GM19372 (cell line): Measurements from ENCODE around the gene CTNNBIP1.
A peak's percentile ranks its signal among the peaks of the same experiment; 100 is the strongest.

Experiments
- ATAC-seq: cut with Tn5 transposase; IDR thresholded peaks from one replicate; pipeline ENCODE4 v1.9.1; 2021; ENCODE audit warnings: mild to moderate bottlenecking, low read depth, moderate library complexity; ENCODE audit not compliant: unreplicated experiment

CTNNBIP1 gene

DNA sequence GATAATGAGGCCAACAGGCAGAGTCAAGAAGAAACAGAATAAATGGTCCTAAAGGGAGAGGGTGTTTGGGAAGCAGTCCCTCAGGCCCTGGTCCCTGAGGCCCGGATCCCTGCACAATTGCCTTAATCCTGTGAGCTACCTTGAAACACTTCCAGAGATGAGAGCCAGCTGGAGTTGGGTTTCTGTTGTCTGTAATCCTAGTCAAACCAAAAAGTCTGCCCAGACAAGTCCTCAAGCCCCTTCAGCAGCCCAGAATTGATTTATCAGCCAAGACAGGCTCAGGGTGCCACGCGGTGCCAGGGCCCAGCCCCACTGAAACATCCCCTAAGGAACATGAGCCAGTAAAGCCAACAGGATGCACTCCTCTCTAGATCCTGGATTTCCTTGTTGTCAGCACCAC lies 69.9 kb downstream of the CTNNBIP1 start:
- no peak for ATAC-seq

DNA sequence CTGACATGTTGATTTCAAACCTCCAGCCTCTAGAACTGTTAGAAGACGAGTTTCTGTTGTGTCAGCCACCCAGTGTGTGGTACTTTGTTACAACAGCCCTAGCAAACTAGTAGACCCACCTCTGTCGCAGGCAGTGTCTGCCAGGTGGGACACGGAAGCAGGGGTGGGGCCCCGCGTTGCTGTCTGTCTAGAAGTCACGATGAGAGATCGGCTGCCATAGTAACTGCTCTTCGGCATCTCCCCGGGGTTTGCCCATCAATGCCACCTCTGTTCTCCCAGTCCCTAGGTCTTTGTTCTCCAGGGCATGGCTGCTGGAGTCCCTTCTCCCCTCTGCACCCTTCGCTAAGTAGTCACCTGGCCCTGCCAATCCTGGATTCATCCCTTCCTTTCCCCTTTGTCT lies 71.1 kb downstream of the CTNNBIP1 start:
- ATAC-seq: no peak

- ATAC-seq: no peak
Observed at GRCh38 chr1:9836632-9836960, 73.5 kb downstream of the CTNNBIP1 start.

DNA sequence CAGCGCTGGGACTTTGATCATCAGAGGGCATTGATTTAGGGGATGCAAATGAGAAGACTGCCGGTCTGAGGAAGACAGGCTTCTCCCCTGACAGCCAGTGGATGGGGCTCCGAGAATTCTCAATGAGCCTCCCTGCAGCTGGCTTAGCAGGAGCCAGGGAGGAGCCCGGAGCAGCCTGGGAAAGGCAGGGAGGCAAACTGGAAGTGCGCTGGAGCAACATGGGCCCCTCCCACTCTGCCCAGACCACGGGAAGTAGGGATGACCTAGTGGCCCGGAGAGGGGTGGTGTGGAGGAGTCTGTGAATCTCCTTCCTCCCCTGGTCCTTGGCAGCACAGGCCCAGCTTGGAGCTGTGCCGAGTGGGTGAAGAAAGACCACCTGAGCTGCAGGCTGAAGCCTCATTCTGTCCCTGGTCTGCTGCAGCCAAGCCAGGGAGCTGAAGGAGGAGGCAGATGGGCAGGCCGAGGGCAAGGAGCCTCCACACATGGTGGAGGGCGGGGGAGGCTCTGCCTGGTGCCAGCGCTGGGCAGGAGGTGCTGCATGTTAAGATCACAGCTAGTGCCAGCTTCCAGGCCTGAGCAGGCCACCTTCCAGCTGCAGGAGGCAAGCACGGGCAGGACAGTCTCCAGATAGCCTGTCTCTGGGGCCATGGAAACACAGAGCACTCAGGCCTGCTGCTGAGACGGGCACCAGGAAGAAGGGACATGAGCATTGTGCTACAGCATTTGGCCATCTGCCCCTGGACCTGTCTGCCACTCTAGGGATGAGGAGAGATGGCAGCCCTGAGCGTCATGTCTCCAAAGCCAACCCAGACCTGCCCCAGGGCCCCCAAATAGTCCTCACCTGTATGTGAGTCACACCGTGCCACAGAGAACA lies 74.1 kb downstream of the CTNNBIP1 start:
- no peak for ATAC-seq

GRCh38 chr1:9835404-9835757 lies 74.7 kb downstream of the CTNNBIP1 start:
- ATAC-seq: no peak

- ATAC-seq: no peak
Observed at GRCh38 chr1:9833632-9834031, 76.4 kb downstream of the CTNNBIP1 start.

- ATAC-seq: no peak
Observed at GRCh38 chr1:9827558-9828185, 82.4 kb downstream of the CTNNBIP1 start.

- no peak for ATAC-seq
Observed at GRCh38 chr1:9826616-9827015, 83.5 kb downstream of the CTNNBIP1 start.

DNA sequence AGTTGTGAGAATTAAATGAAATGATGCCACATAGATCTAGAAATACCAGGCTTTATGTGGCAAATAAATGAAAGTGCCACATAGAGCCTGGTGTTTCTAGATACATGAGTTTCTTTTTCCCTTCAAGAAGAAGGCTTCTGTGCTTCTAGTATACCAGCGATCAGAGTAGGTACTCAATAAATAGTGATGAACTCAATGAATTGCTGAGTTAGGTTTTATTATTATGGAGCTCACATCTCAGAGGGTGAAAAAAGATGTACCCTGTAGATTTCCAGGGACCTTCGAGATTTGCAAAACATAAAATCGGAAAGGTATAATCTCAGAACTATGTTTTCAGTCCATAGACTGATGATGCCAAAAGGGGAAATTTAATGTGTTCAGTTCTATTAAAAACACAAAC lies 84.0 kb downstream of the CTNNBIP1 start:
- ATAC-seq: no peak

- no peak for ATAC-seq
Observed at GRCh38 chr1:9825093-9826074, 84.7 kb downstream of the CTNNBIP1 start.

DNA sequence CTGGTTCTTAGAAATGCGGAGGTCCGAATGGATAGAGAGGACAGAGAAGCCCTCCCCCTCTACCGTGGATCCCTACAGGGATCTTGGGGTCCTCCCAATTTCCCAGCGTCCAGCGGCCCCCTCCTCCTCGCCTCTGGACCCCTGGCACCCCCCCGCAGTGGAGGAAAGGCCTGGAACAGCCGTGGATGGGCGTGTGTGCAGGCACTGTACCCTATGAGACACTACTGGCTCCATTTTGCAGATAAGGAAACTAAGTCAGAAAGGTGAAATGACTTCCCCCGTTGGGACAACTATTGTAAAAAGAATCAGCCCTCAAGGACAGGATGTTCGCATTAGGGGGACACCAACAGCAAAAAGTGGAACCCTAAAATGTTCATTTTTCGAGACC lies 85.4 kb downstream of the CTNNBIP1 start:
- ATAC-seq: no peak

GRCh38 chr1:9823943-9824701 lies 85.9 kb downstream of the CTNNBIP1 start, which contains the start of gene CLSTN1:
CLSTN1 (minus strand) TSS chr1:9823965; CDS start chr1:9823733, 232 bp downstream.
- ATAC-seq: peak; percentile 56

GRCh38 chr1:9823693-9823942 lies 86.5 kb downstream of the CTNNBIP1 start:
- ATAC-seq: no peak

DNA sequence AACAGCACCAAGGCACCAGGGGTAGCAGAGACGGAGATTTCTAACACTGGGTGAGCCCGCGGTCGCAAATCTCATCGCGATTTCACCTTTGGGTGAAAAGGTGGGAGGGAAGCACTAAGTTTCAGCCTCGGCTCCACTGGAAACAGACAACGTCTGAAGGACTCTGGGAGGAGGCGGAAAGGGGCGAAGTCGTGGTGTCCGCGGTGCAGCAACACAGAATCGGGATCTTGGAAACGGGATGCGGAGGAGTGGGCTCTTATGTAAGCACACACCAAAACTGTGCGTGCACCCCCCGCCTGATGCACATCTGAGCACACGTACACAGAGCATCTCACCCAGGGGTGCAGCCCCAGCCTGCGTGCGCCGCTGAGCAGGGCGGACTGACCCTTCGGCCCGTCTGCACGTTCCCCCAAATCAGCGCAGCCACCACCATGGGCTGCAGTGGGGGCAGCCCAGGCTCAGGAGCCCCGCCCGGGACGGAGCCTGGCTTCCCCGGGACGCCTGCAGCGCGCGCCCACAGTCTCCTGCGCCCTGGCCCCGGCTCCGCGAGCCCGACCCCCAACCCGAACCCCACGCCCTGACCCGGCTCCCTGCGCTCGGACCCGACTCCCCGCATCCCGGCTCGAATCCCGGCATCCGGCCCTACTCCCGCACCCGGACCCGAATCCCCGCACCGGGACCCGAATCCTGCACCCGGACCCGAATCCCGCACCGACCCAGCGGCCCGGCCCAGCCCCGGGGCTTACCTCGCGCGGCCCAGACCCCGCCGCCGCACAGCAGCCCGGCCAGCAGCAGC lies 87.0 kb downstream of the CTNNBIP1 start:
- ATAC-seq: peak; percentile 18

DNA sequence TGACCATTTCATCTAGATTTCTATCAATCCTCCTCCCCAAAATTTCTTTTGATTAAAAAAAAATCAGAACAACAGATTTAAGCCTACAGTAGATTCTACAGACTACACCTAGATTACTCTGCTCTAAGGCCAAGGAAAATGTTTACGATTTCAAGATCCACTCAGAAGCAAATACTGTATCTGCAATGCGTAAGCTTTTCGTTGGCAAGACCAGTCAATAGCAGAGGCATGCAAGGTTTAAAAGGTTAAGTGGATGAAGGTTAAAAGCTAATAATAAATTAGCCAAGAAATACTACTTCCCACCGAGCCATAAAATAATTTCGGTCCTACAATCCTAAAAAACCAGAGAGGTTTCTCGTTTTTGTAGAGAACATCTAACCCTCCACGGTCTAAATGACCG lies 87.6 kb downstream of the CTNNBIP1 start:
- no peak for ATAC-seq

- ATAC-seq: no peak
Observed at GRCh38 chr1:9821710-9822109, 88.4 kb downstream of the CTNNBIP1 start.

DNA sequence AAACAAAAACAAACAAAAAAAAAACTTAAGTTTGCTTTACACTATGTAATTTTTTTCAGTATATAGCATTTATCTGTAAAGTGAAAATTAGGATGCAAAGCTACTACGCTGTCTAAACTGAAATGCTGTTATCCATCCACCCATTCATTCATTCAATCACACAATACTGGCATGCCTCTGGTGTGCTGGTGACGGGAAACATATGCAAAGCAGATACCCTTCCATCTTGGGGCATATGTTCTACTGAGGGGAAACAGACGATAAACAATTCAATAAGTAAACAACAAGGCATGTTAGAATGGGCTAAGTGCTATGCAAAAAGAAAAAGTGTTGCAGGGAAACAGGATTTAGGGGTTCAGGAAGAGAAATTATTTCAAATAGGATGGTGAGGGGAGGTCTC lies 89.5 kb downstream of the CTNNBIP1 start:
- no peak for ATAC-seq

DNA sequence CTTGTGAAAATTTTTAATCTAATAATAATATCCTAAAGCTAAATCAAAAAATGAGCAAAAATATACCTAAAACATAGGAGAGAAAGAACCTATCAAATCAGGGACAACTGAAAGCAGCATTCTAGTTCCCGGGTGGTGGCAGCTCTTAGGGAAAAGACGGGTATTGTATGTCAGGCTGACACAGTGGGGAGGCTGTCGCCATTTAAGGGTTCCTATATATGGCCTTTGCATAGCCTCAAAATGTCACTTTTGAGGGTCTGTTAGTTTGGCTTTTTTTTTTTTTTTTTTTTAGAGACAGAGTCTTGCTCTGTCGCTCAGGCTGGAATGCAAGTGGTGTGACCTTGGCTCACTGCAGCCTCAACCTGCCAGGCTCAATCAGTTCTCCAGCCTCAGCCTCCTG lies 92.3 kb downstream of the CTNNBIP1 start:
- no peak for ATAC-seq

GRCh38 chr1:9816199-9816598 lies 93.9 kb downstream of the CTNNBIP1 start:
- ATAC-seq: no peak

DNA sequence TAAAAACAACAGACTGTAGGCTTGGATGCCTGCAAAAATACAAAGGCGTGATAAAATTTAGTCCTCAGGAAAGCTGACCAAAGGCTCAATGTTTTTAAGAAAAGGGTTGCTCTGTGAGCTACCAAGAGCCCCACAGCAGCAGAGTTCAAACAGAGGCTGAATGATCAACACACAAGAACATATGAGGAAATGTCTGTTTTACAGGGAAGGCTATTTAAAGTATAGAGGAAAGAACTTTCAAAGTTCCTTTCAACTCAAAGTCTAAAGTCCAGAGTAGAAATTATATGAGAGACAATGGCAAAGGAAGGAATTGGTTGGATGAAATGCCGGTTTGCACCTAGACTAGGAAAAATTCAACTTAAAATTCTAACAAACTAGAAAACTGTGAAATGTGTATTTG lies 94.9 kb downstream of the CTNNBIP1 start:
- ATAC-seq: no peak
